ENCODE data around the gene KCNA5. TPM values are rescaled to one million over a fixed set of nuclear protein-coding genes. Genes with fewer than 3 reads are reported as not detected.
A peak's percentile ranks its signal among the peaks of the same experiment; 100 is the strongest.

KCNA5 gene
- polyA plus RNA-seq, 3 donors = 1.8 to 2.2 (median 2.0) TPM

DNA sequence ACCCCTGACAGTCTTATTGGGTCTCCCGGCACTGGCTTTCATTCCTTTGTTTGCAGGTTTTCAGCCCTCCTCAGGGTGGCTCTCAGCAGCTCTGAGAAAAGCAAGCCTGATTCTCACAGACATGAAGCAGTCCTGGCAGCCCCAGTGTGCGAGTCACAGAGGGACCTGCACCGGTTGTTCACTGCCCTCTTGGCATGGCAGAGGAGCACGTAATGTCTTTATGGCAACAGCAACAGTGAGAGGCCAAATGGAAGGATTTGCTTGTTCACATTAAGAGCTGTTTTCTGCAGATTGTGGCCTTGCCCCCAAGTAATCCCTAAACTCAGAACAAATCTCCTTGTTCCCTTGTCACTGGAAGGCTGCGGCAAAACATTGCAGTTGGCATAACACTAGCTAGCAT, 3.4 kb downstream of the KCNA5 start:
- no peak for DNase-seq (ENCODE audit: extremely low read depth in 1 of 11, low read depth in 9 of 11, low spot score in 4 of 11)

DNA sequence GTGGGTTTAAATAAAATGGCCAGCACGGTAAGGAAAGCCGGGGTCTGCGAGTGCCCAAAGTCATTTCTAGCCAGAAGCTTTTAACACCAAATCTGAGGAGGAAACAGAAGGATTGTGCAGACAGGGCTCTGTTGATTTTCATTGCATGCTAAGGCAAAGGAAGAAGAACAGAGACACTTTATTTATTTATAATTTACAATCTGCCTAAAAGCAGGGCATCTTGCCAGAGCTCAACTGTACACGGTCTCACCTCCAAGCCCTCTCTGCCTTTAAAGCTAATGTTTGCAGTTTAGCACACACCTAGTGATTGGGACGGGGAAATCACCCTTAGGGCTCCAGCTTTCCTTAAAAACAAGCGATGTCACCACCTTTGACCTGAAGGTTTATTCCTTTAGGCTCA, 4.0 kb downstream of the KCNA5 start:
- DNase-seq (ENCODE audit: extremely low read depth in 1 of 11, low read depth in 9 of 11, low spot score in 4 of 11) = no peak

DNA sequence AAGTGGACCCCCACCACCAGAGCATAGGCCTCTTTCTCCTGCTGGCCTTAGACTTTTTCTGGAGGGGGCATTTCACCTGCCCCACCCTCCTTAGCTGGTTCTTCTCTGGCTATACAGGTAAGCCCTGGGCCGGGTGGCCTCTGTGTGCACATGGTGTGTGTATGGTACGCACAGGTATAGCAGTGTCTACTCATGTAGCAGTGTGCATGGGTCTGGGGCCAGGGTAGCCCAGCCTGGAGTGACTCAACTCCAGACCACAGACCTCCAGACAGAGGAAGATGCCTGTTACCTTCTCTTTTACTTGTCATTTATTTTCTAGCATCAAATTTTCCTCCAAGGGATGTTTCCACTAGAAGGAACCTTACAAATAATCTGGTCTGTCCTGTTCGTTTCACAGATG, 6.9 kb downstream of the KCNA5 start:
- no peak for DNase-seq (ENCODE audit: extremely low read depth in 1 of 11, low read depth in 9 of 11, low spot score in 4 of 11)

DNA sequence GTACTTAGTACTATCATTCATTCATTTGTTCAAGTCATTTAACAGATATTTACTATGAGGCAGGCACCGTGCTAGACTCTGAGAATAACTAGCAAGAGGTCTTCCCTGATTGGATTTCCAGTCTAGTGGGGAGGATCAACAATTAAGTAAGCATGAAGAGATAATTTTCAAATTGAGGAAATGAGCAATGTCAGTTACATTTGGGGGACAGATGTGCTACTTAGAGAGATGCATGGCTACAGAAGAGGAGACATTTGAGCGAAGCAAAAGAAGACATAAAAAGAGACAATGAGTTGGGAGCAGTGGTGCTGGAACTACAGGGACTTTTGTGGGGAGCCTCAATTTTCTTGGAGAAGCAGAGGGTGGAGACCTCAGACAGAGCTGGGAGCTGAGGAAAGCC, 7.7 kb downstream of the KCNA5 start:
- DNase-seq (ENCODE audit: extremely low read depth in 1 of 11, low read depth in 9 of 11, low spot score in 4 of 11) = no peak

DNA sequence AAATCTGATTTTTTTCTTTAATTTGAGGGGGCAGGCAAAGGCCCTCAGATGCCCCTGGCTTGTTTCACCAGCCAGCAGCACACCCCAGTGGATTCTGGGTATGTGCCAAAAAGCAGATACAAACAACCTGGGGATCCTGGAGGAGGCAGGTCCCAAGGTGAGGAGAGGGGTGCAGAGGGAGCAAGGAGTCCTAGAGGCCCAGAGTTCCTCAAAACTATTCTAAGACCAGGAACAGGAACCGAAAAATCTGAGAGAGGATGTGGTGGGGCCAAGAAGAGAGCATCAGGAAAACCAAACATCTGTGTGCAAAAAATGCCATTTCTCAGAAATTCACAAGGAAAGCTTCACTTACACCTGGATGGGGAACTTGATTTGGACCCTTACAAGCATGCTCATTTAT, 8.2 kb downstream of the KCNA5 start:
- DNase-seq (ENCODE audit: extremely low read depth in 1 of 11, low read depth in 9 of 11, low spot score in 4 of 11) = no peak

DNA sequence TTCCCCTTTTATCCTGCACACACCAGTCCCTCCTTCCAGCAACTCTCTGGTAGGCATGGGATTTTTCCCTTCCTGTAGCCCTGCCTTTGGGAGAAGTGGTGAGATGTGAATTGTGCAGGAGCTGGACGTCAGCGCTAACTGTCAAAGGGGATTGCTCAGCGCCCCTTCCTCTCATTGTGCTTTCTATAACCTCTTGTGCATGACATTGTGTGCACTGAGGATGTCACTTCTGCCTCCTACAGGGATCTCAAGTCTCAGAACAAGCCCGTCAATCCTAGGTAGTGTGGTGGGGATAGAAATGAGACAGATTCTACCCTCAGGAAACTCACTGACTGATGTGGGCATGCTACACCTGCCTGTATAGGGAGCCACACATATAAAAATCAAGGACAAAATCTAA, 8.7 kb downstream of the KCNA5 start:
- DNase-seq (ENCODE audit: extremely low read depth in 1 of 11, low read depth in 9 of 11, low spot score in 4 of 11) = no peak

DNA sequence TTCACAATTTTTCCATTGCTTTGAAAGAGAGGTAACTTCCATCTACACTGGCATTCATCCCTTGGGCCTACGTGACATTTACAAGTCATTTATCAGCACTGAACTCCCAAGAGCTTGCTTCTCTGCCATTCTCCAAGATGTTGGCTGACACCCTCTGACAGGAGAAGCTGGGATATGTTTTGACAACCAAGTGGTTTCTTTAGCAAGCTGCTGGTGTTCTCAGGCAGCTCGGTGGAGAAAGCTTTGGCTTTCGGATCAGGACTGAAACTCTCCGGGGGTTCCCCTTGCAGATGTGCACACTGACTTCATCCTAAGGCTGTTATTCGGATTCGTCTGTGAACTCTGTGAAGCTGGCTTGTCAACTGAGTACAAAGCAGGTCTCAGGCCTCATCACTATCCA, 15.7 kb downstream of the KCNA5 start:
- no peak for DNase-seq (ENCODE audit: extremely low read depth in 1 of 11, low read depth in 9 of 11, low spot score in 4 of 11)

DNA sequence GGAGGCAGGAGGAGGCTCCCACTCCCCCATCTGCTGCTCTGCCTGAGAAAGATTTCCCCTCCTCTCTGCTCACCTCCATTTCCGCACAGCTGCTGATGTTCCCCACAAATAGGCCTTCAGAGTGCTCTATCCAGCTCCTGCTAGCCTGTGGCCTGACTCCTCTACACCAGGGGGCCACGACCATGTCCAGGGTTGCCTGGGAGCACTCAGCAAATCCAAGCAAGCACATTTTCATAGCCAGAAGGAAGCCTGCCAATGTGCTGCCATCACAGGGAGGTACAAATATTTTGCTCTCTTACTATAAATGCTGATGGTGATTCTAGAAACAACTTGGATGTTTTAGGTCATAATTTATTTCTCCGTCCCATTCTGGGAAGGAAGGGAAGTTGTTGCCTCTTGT, 17.3 kb downstream of the KCNA5 start:
- DNase-seq (ENCODE audit: extremely low read depth in 1 of 11, low read depth in 9 of 11, low spot score in 4 of 11) = no peak

DNA sequence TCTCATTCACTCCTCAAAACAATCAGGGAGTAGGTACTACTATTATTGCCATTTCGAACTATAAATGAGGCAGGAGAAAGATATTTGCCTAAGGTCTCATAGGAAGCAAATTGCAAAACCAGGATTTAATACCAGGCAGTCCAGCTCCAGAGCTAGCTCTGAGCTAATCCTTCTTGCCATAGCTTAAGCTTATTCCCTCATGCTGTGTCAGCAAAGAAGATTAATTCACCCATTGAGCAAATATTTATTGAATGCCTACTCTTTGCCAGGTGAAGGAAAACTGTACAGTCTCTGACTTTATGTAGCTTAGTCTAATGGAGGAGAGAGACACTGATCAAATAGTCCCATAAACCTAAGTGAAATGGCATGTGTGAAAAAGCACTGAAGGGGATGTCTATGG, 19.5 kb downstream of the KCNA5 start:
- DNase-seq (ENCODE audit: extremely low read depth in 1 of 11, low read depth in 9 of 11, low spot score in 4 of 11) = no peak

DNA sequence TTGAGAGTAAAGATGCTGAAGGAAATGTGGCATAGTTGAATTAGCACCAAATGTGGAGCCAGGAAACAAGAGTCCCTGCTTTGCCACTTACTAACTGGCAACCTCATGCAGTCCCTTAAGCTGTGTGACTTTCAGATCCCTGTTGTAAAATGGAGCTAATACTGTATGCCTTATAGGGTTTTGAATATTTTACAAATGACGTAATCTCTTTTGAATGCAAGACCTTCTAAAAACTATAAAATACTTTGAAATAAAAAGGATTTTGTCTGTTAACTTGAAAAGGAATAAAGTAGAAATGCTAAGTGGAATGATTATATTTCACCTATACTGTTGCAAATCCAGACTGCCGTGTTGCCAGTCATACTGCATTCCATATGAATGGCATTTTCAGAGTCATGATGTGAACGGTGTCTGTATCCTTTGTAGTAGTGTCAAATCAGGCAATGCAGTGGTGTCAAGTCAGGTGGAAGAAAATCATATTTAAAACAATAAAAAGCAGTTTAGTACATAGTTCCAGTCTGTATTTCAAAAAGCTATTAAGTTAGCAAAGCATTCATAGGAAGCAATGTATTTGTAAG, 21.3 kb downstream of the KCNA5 start:
- no peak for DNase-seq (ENCODE audit: extremely low read depth in 1 of 11, low read depth in 9 of 11, low spot score in 4 of 11)

DNA sequence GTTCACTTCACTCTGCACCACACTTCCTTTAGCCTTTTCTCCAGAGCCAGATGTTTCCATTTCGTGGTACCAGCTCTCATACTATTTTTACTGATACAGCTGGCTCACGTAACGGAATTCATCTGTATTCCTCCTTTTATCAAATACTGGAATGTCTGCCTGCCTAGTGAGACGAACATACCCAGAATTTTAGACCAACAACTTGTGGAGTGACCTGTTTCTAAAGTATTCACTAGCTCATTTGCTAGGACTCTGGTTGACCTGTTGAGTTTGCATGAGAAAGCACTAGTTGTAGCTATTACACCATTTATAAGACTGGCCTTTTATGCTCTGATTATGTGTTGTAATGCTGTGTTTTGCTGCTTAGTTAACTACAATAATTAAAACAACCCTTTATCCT, 22.6 kb downstream of the KCNA5 start:
- DNase-seq (ENCODE audit: extremely low read depth in 1 of 11, low read depth in 9 of 11, low spot score in 4 of 11) = no peak

DNA sequence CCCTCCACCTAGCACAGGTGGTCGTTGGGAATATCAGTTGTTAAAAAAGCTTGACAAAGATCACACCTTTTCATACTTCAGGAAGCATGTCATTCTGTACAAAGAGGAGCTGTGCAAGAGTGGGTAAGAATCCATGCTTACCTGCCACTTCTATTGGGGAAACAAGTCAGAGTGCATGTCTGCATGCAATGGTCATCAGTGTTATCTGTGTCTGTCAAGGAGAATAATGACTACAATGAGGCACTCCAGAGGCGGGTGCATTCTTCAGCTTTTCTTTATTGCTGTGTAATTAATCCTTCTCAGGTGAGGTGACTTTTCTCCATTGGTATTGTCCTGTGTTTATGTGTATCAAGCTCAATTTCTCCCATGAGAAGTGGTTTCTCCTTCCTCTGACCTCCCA, 24.4 kb downstream of the KCNA5 start:
- DNase-seq (ENCODE audit: extremely low read depth in 1 of 11, low read depth in 9 of 11, low spot score in 4 of 11) = no peak

DNA sequence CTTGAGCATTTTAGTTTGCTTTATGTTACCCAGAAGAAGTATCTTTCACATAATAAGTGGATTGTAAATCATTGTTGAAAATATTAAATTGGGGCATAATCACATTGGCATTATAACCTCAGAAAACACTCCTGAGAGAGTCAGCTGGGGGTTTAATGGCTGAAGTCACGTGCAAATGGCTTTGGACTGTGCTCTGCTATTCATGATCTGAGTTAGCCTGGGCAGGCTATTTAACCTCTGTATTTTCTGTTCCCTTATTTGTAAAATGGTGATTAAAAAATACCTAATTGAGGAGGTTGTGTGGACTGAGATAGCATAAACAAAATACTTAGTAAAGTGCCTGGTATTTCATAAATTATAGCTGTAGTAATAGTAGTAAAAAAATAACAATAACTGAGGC, 24.9 kb downstream of the KCNA5 start:
- DNase-seq (ENCODE audit: extremely low read depth in 1 of 11, low read depth in 9 of 11, low spot score in 4 of 11) = no peak

DNA sequence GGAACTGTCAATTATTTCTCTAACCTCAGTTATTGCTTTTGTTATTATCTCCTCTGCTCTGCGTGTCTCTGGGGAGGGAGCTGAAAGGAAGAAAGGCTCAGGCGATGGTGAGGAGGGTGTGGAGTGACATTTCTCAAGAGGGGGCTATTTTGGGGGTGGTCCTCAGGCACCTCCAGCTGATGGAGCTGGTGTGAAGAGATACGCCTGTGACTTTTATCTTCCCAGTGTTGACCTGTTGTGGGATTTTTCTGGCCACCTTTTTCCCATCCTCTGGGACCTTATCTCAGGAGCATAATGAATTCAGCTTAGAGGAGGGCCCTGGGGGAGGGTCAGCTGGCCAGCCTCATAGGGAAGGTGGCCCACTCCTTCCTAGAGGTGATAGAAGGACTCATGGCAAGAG, 26.4 kb downstream of the KCNA5 start:
- no peak for DNase-seq (ENCODE audit: extremely low read depth in 1 of 11, low read depth in 9 of 11, low spot score in 4 of 11)

DNA sequence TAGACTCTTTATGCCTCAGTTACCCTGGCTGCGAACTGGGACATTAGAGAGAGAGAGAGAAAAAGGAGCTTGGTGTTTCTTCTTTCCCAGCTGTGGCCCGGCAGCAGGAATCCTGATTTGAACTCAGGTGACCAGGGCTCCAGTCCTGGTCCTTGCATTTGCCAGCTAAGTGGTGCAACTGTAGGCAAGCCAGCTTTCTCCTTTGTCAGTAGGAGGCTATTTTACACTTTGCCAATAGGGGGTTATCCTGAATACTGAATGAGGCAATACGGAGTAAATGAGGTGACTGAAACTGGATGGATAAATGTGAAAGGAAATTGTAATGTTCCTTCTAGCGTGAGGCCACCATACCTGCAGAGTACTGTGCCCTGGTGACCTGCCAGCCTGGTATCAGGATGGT, 27.8 kb downstream of the KCNA5 start:
- DNase-seq (ENCODE audit: extremely low read depth in 1 of 11, low read depth in 9 of 11, low spot score in 4 of 11) = no peak

DNA sequence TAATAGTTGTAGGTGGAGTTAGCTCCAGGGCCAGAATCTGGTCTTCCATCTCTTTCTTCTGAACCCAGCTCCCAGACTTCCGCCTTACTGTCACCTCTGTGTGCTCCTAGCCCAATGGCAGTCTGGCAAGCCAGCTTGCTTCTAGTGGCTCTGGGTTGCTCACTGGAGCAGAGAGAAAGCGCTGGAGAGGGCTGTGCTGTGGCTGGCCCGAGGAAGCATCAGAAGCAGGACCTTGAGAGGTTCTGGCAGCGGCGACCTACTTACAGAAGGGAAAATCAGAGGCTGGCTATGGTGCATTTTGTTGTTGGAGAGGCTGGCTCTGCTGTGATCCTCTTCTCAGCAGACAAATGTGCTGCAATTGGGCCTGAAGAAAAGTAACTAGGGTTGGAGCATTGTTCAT, 28.6 kb downstream of the KCNA5 start:
- DNase-seq (ENCODE audit: extremely low read depth in 1 of 11, low read depth in 9 of 11, low spot score in 4 of 11) = no peak

DNA sequence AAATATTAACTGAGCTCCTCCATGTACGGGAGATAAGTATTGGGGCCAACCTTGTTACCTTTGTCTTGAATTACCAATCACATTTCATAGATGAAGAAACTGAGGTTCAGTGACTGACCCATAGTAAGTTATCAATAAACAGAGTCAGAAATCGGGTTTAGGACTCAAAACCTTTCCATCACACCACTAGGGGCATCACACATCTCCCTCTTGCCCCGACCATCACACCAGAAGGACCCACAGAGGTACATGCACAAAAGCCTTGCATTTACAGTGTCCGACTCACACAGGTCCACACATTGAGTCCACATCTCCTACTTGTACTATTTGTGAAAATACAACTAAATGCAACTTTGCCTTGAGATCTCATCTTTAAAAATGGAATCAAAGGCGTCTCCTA, 29.4 kb downstream of the KCNA5 start:
- no peak for DNase-seq (ENCODE audit: extremely low read depth in 1 of 11, low read depth in 9 of 11, low spot score in 4 of 11)

DNA sequence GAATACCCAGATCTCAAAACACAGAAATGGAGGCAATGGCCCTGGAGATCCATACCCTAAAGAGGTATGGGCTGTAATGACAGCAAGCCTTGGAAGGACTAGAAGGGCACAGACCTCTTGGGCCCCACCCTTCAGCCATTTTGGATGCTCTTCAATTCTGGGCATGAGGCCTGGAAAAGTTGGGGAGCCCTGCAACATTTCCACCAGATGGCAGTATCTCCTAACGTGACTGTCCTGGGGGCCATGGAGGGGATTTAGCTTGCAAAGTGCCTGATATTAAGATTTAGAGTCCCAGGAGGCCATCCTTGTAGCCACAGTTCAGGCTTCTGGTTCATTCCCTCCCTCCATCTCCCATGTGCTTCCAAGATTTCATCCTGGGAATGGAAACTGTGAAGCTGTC, 30.2 kb downstream of the KCNA5 start:
- DNase-seq (ENCODE audit: extremely low read depth in 1 of 11, low read depth in 9 of 11, low spot score in 4 of 11) = no peak

DNA sequence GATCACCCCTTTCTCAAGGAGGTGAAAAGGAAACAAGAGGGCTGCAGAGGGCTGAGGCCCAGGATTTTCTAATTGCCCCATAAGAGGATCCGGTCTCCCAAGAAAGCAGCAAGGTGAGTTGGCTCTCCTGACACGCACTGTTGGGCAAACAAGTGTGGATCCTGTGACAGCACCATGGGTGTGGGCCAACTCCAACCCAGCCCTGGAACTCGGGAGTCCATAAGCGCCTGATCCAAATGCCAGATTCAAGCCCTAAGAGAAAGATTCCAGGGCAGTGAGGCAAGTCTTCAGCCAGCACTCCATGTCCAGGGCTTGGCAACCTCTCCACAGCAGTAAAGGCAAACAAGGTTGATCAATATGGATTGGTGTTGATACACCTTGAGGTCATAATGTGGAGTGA, 33.1 kb downstream of the KCNA5 start:
- no peak for DNase-seq (ENCODE audit: extremely low read depth in 1 of 11, low read depth in 9 of 11, low spot score in 4 of 11)

DNA sequence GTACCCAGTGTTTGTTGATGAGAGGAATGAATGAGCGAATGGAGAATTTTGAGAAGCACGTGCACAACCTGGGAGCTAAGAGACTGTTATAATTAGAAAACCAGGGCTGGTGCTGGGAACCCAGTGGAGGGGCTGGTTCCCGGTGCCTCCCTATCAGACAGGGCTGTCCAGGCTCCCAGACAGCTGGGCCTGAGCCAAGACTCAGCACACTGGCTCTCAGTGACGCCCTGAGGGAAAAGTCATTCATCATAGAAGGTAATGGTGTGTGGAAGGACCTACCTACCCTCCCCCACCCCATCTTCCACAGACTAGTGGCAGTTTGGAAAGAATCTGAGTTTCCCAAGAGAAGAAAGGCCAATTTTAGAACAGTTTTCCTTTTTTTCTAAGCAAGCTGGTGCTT, 34.7 kb downstream of the KCNA5 start:
- peak in 10 of 11 donors; percentile 38 to 73 (median 62) for DNase-seq (ENCODE audit: extremely low read depth in 1 of 11, low read depth in 9 of 11, low spot score in 4 of 11)

DNA sequence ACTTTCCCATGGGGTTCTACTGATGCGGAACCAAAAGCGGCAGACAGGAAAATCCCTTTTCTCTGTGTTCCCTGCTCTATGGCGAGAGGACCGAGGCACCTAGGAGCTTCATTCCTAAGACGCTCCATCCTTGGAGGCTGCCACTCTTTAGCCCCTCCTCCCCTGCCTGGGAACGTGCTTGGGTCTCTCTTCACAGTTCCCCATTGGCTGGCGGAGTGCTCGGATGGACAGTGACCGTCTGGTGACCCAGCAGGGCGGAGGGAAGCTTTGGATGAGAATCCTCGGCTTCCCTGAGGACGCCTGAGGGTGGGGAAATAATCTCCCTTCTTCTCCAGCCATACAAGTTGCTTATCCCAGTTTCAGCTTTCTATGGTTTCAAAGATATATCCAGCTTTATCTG, 37.3 kb downstream of the KCNA5 start:
- DNase-seq (ENCODE audit: extremely low read depth in 1 of 11, low read depth in 9 of 11, low spot score in 4 of 11) = no peak

Measured in renal cortex interstitium (tissue), 11 donors.